Measurements from ENCODE around the gene NAPB. TPM values are rescaled to one million over a fixed set of nuclear protein-coding genes. Genes with fewer than 3 reads are reported as not detected.

Gene NAPB
- total and polyA plus RNA-seq, 2 of the 8 experiments (the other 6 are each of a cell fraction or from before 2014, with no cell fraction given): 6.2 to 12.3 TPM

DNA sequence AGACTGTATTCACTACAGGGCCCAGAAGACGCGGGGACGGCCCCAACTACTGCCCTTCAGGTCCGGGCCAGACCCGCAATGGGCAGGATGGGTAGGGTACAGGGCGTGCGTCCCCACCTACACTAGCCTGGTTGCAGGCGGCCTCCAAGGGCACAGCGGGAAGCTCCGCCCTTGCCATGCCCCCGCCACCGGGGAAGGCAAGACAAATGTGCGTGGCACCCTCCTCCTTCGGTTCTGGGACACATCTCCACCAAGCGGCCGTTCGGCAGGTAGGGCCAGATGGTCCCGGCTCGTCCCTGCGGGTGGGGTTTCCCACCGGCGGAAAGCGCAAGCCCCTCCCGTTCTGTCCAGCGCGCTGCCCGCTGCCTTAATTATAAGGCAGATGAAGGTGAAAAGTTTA is 65.1 kb downstream of the NAPB start:
- peak overlapping the region; percentile 0 to 95 (median 17); a peak in 4 of 8 replicates for H3K4me3 ChIP-seq (ENCODE audit: extremely low read depth in 1 of 4, insufficient read depth in 2 of 4, low read depth in 3 of 4, low read length in 4 of 4)
- H2BK5ac ChIP-seq (ENCODE audit: low read depth, low read length): no peak overlapping the region
- no peak overlapping the region for H3K18ac ChIP-seq (ENCODE audit: extremely low read depth, low read length)
- H2BK12ac ChIP-seq (ENCODE audit: low read depth, low read length): no peak overlapping the region
- H3K9ac ChIP-seq (replicated peaks in 1 of 4; ENCODE audit: extremely low read depth in 1 of 4, low read depth in 3 of 4, low read length in 3 of 4): no peak overlapping the region
- H3K56ac ChIP-seq (replicated peaks; ENCODE audit: insufficient read length, low read depth, low read length): no peak overlapping the region
- H3K4ac ChIP-seq (replicated peaks; ENCODE audit: insufficient read length, low read depth, low read length): no peak overlapping the region
- H4K20me1 ChIP-seq (replicated peaks in 1 of 2; ENCODE audit: control insufficient read depth in 1 of 2, insufficient read depth in 2 of 2, low read length in 2 of 2): peaks cover 0 to 9% of the 10 kb centered on the region in 2 experiments
- ChIA-PET CTCF (ENCODE audit: partially characterized antibody) (interaction anchor here (1.0 to 1.5 kb wide), 3 partner anchors 67 to 1018 kb away, joined by 3 to 4 read pairs (median 4); no protein-coding TSS in a partner anchor), POLR2A (ENCODE audit: partially characterized antibody) (interaction anchor here (1.0 to 1.5 kb wide), 2 partner anchors 9 to 552 kb away, joined by 3 to 5 read pairs; no protein-coding TSS in a partner anchor)
- no peak overlapping the region for H2BK120ac ChIP-seq (replicated peaks; ENCODE audit: low read depth, low read length)
- peaks cover 1 to 9% (median 7%) of the 10 kb centered on the region in 4 experiments; a peak in 5 of 7 replicates for H3K4me1 ChIP-seq (replicated peaks in 1 of 4; ENCODE audit: control insufficient read depth in 3 of 4, insufficient read depth in 4 of 4, low read length in 3 of 4)
- DNase-seq (ENCODE audit: low read depth in 1 of 2, low spot score in 2 of 2): peak in 1 of 2 experiments; percentile 70
- H3K23ac ChIP-seq (ENCODE audit: insufficient read length): no peak overlapping the region
- H3K4me2 ChIP-seq (ENCODE audit: insufficient read depth in 1 of 2, low read depth in 2 of 2, low read length in 2 of 2): peak overlapping the region; percentile 92 to 98
- H4K5ac ChIP-seq (ENCODE audit: insufficient read length, low read depth, low read length): no peak overlapping the region
- no peaks in the 10 kb centered on the region for H3K9me3 ChIP-seq (ENCODE audit: insufficient read depth in 2 of 2, low read depth in 1 of 2, low read length in 1 of 2)
- H2BK15ac ChIP-seq (ENCODE audit: low read length): no peak overlapping the region
- peak overlapping the region; percentile 45; the same call in 1 of the 2 replicates for H4K8ac ChIP-seq (ENCODE audit: extremely low read depth, insufficient read depth, low read length)
- no peak for FAIRE-seq
- no peaks in the 10 kb centered on the region for H3K27me3 ChIP-seq (replicated peaks in 1 of 4; ENCODE audit: control insufficient read depth in 3 of 4, extremely low read depth in 1 of 4, insufficient read depth in 3 of 4, low read length in 3 of 4)
- 31% methylated on average over 27 of the region's 27 CpGs; no CpG with 5 or more reads in 1 of the 2 experiments for WGBS, 2 experiments (ENCODE audit: extremely low coverage in 1 of 2, insufficient coverage in 1 of 2, insufficient read length in 1 of 2, insufficient replicate concordance in 2 of 2, low coverage in 1 of 2, low lambda C conversion rate in 2 of 2, missing lambda C conversion rate in 1 of 2)
- no peak overlapping the region for H2BK20ac ChIP-seq (ENCODE audit: low read length)
- H3K79me1 ChIP-seq (ENCODE audit: low read depth, low read length): peaks cover 3% of the 10 kb centered on the region; the same call in 1 of the 2 replicates
- peaks cover 7 to 25% of the 10 kb centered on the region in 2 experiments; a peak in 3 of 4 replicates for H3K79me2 ChIP-seq (ENCODE audit: control insufficient read depth in 1 of 2, insufficient read depth in 2 of 2, low read length in 2 of 2)
- no peak overlapping the region for H2AFZ ChIP-seq (ENCODE audit: low read length)
- no peak overlapping the region for H4K91ac ChIP-seq (replicated peaks; ENCODE audit: insufficient read length, low read length)
- peaks cover 0 to 9% (median 9%) of the 10 kb centered on the region in 4 experiments; a peak in 6 of 8 replicates for H3K36me3 ChIP-seq (ENCODE audit: control insufficient read depth in 2 of 4, insufficient read depth in 4 of 4, low read length in 3 of 4)
- no peak overlapping the region for H3K27ac ChIP-seq (ENCODE audit: low read depth, low read length)
- no peak overlapping the region for H3K14ac ChIP-seq (ENCODE audit: insufficient read length)
- H2AK5ac ChIP-seq (ENCODE audit: low read depth, low read length): no peak overlapping the region
- H3K23me2 ChIP-seq (ENCODE audit: low read depth, low read length): peaks cover 8% of the 10 kb centered on the region; the same call in 1 of the 2 replicates
- peak; percentile 30; the same call in 1 of the 2 replicates for TF ChIP-seq POLR2AphosphoS5 (IDR thresholded peaks at IDR 0.05; ENCODE audit: low read depth, low read length)
- no peak for TF ChIP-seq YY1 (IDR thresholded peaks at IDR 0.05; ENCODE audit: low read depth, low read length)
- peak; percentile 22; a peak in 2 of 4 replicates for TF ChIP-seq RAD21 (IDR thresholded peaks at IDR 0.05 in 1 of 2, conservative IDR thresholded peaks at IDR 0.05 in 1 of 2; ENCODE audit: low read depth in 2 of 2, low read length in 2 of 2)
- TF ChIP-seq TAF7 (optimal IDR thresholded peaks at IDR 0.05; ENCODE audit: borderline replicate concordance, low read depth, low read length): no peak
- no peak for TF ChIP-seq RBBP5 (IDR thresholded peaks at IDR 0.05; ENCODE audit: borderline replicate concordance, low read depth, low read length)
- TF ChIP-seq EP300 (IDR thresholded peaks at IDR 0.05; ENCODE audit: borderline replicate concordance in 1 of 2, low read depth in 2 of 2, low read length in 2 of 2): no peak
- TF ChIP-seq JUND (IDR thresholded peaks at IDR 0.05; ENCODE audit: low read length): no peak
- TF ChIP-seq ZNF274 (IDR thresholded peaks at IDR 0.05; ENCODE audit: borderline replicate concordance, extremely low read depth, low read length): no peak
- no peak for TF ChIP-seq SAP30 (IDR thresholded peaks at IDR 0.05; ENCODE audit: insufficient read depth, insufficient replicate concordance, low read length)
